SK-N-SH (cell line): ENCODE results near the gene TNFRSF11A. TPM values are rescaled to one million over a fixed set of nuclear protein-coding genes. Genes with fewer than 3 reads are reported as not detected.
A peak's percentile ranks its signal among the peaks of the same experiment; 100 is the strongest.

ENCODE experiments used
- CTCF ChIA-PET: fragments of 300-600, 350-600 bp; formaldehyde crosslinking; extraction: SDS; loops from one replicate; lab custom pipeline; 2021; lab: Yijun Ruan, JAX
- POLR2A ChIA-PET: fragments of 350-600 bp; sonication (Branson Sonifier 250); formaldehyde crosslinking; extraction: SDS; loops from one replicate; lab custom pipeline; 2020; ENCODE audit warnings: antibody characterized with exemption, inconsistent platforms; lab: Yijun Ruan, JAX
- DNase-seq: peaks from one replicate; pipeline ENCODE4 v3.0.0; 2012
- H2AFZ ChIP-seq: fragments of 200-600 bp; sonication (generic); 2 replicates; pipeline ENCODE4 v1.8.1; 2016; ENCODE audit warnings: antibody characterized with exemption, mild to moderate bottlenecking, low read depth
- H3F3A ChIP-seq: fragments of 200-600 bp; sonication (generic); replicated peaks from 2 replicates; pipeline ENCODE3; 2016; ENCODE audit warnings: antibody characterized with exemption, mild to moderate bottlenecking; ENCODE audit not compliant: insufficient read depth
- H3K27ac ChIP-seq, 2 experiments: fragments of 200-500 bp in 1 of 2; fragments of 200-600 bp in 1 of 2; sonication (Bioruptor generic) in 1 of 2; sonication (generic), shearing (Covaris generic) in 1 of 2; 2 replicates each; pipeline versions ENCODE4 v1.5.1 to v1.6.1; 2014 to 2016; ENCODE audit warnings: low read depth in 2 of 2, inconsistent platforms in 1 of 2, low read length in 1 of 2, mild to moderate bottlenecking in 1 of 2, mixed read lengths in 1 of 2
- H3K27me3 ChIP-seq: fragments of 200-600 bp; sonication (generic), shearing (Covaris generic); 2 replicates; pipeline ENCODE4 v1.6.1; 2016; ENCODE audit warnings: mixed run types; ENCODE audit not compliant: insufficient read depth
- H3K36me3 ChIP-seq, 2 experiments: fragments of 200-500 bp in 1 of 2; fragments of 200-600 bp in 1 of 2; sonication (Bioruptor generic) in 1 of 2; sonication (generic) in 1 of 2; replicated peaks in 1 of 2; 2 replicates each; pipeline versions ENCODE3 to v1.5.1; 2014 to 2016; ENCODE audit warnings: low read length in 1 of 2, mild to moderate bottlenecking in 1 of 2; ENCODE audit not compliant: insufficient read depth in 2 of 2, control insufficient read depth in 1 of 2
- H3K4me1 ChIP-seq, 2 experiments: fragments of 200-500 bp in 1 of 2; fragments of 200-600 bp in 1 of 2; sonication (Bioruptor generic) in 1 of 2; sonication (generic), shearing (Covaris generic) in 1 of 2; 2 replicates each; pipeline versions ENCODE4 v1.5.1 to v1.6.1; 2014 to 2016; ENCODE audit warnings: low read depth in 1 of 2, low read length in 1 of 2, mixed run types in 1 of 2; ENCODE audit not compliant: insufficient read depth in 2 of 2, control insufficient read depth in 1 of 2
- H3K4me2 ChIP-seq: fragments of 200-600 bp; sonication (generic), shearing (Covaris generic); 2 replicates; pipeline ENCODE4 v1.6.1; 2017; ENCODE audit warnings: mixed run types
- H3K4me3 ChIP-seq, 2 experiments: fragments of 200-500 bp in 1 of 2; fragments of 200-600 bp in 1 of 2; sonication (Bioruptor generic) in 1 of 2; sonication (generic), shearing (Covaris generic) in 1 of 2; 2 replicates each; pipeline versions ENCODE4 v1.5.1 to v1.8.1; 2014 to 2016; ENCODE audit warnings: low read depth in 2 of 2, inconsistent platforms in 1 of 2, low read length in 1 of 2, mild to moderate bottlenecking in 1 of 2, mixed read lengths in 1 of 2, moderate library complexity in 1 of 2
- H3K79me2 ChIP-seq: fragments of 200-600 bp; sonication (generic); 2 replicates; pipeline ENCODE4 v1.8.1; 2017; ENCODE audit warnings: mild to moderate bottlenecking; ENCODE audit not compliant: insufficient read depth
- H3K9ac ChIP-seq: fragments of 200-600 bp; sonication (generic); 2 replicates; pipeline ENCODE4 v1.6.1; 2017; ENCODE audit warnings: mixed run types
- H3K9me2 ChIP-seq: fragments of 200-600 bp; sonication (generic); 2 replicates; pipeline ENCODE4 v1.6.1; 2017; ENCODE audit warnings: mixed run types
- H3K9me3 ChIP-seq: fragments of 200-600 bp; sonication (generic); 2 replicates; pipeline ENCODE4 v1.6.1; 2017; ENCODE audit warnings: mixed run types, mild to moderate bottlenecking, moderate library complexity
- H4K20me1 ChIP-seq: fragments of 200-600 bp; sonication (generic); 2 replicates; pipeline ENCODE4 v1.6.1; 2017; ENCODE audit warnings: mild to moderate bottlenecking, mixed run types; ENCODE audit not compliant: insufficient read depth
- CTCF ChIP-seq: fragments of 200-600 bp; sonication (generic); IDR thresholded peaks from 2 replicates; pipeline ENCODE4 v1.6.1; 2017; ENCODE audit warnings: antibody characterized with exemption, mild to moderate bottlenecking, moderate library complexity
- EP300 ChIP-seq, 2 experiments: IDR thresholded peaks; 2 replicates each; pipeline versions ENCODE4 v1.4.0 to v1.6.1; 2012; ENCODE audit warnings: borderline replicate concordance in 1 of 2, low read depth in 1 of 2, low read length in 1 of 2
- FOSL2 ChIP-seq: IDR thresholded peaks from 2 replicates; pipeline ENCODE4 v1.4.0; 2012; ENCODE audit warnings: low read depth, mild to moderate bottlenecking, moderate library complexity, borderline replicate concordance
- FOXM1 ChIP-seq: IDR thresholded peaks from 2 replicates; pipeline ENCODE4 v1.4.0; 2012; ENCODE audit warnings: low read depth, mild to moderate bottlenecking
- GABPA ChIP-seq: IDR thresholded peaks from 2 replicates; pipeline ENCODE4 v1.4.0; 2012; ENCODE audit warnings: low read depth, mild to moderate bottlenecking
- IRF3 ChIP-seq: fragments of 150-350 bp; IDR thresholded peaks from 2 replicates; pipeline ENCODE4 v1.6.1; 2016; ENCODE audit warnings: mild to moderate bottlenecking, low read depth, low read length
- NFIC ChIP-seq: IDR thresholded peaks from 2 replicates; pipeline ENCODE4 v1.4.0; 2012; ENCODE audit warnings: borderline replicate concordance
- RCOR1 ChIP-seq: fragments of 150-350 bp; IDR thresholded peaks from 2 replicates; pipeline ENCODE4 v1.6.1; 2017; ENCODE audit warnings: antibody characterized with exemption, low read length
- REST ChIP-seq: IDR thresholded peaks from 2 replicates; pipeline ENCODE4 v1.6.1; 2012; ENCODE audit warnings: mild to moderate bottlenecking, low read depth, low read length, moderate library complexity
- SMC3 ChIP-seq: IDR thresholded peaks from 2 replicates; pipeline ENCODE4 v1.6.1; 2012; ENCODE audit warnings: low read depth, low read length, improper control_type of control experiment
- USF1 ChIP-seq: IDR thresholded peaks from 2 replicates; pipeline ENCODE4 v1.4.0; 2012; ENCODE audit warnings: low read depth, borderline replicate concordance
- USF2 ChIP-seq: fragments of 150-350 bp; IDR thresholded peaks from 2 replicates; pipeline ENCODE4 v1.6.1; 2017; ENCODE audit warnings: antibody characterized with exemption, low read length, low read depth, borderline replicate concordance
- WGBS: methylation state at CpG from one replicate; pipeline ENCODE4 v1.1.6; 2017; ENCODE audit warnings: low lambda C conversion rate; 5-methylcytosine and 5-hydroxymethylcytosine counted together
- polyA plus RNA-seq, 3 experiments: library from polyadenylated mRNA; depleted of rRNA; stranded (reverse); fragments of >200 nt; gene quantifications; 2 replicates each; pipeline ENCODE4 v1.2.3, GENCODE V29; 2012

Gene TNFRSF11A
- polyA plus RNA-seq, 1 of the 3 experiments (the other 2 are of a cell fraction): 5.1 TPM

- Histone ChIP-seq H3K79me2 (no peaks in the 10 kb centered on the region), H3K9me3 (no peaks in the 10 kb centered on the region), H3F3A (no peaks in the 10 kb centered on the region), H3K27me3 (no peaks in the 10 kb centered on the region), H3K9ac (no peak overlapping the region), H3K4me2 (0 out of 2 replicates have a peak overlapping the region, but pooled peaks have one; percentile 23), H4K20me1 (no peaks in the 10 kb centered on the region), H3K36me3 (no peaks in the 10 kb centered on the region)
- DNase-seq: no peak
- POLR2A ChIA-PET: interaction anchor here (0.7 kb wide), 1 partner anchor 23 kb away, joined by 3 read pairs; no protein-coding TSS in a partner anchor
- TF ChIP-seq FOSL2: no peak
- no peak for TF ChIP-seq USF2
- no peak for TF ChIP-seq REST
- no peak for TF ChIP-seq EP300 (IDR thresholded peaks at IDR 0.05; ENCODE audit: borderline replicate concordance in 1 of 2, low read depth in 1 of 2, low read length in 1 of 2)
- no peak for TF ChIP-seq GABPA
- TF ChIP-seq RCOR1: no peak
- TF ChIP-seq NFIC: no peak
- no peak for TF ChIP-seq USF1
- TF ChIP-seq FOXM1: no peak
- TF ChIP-seq IRF3: no peak
- no peak for TF ChIP-seq SMC3
- TF ChIP-seq CTCF: no peak
- TF ChIP-seq, all 33 proteins: peak for 0
- Histone ChIP-seq H3K4me3 (no peak overlapping the region), H3K27ac (no peak overlapping the region; a peak in 1 of 4 replicates), H3K4me1 (peaks cover 10 to 16% of the 10 kb centered on the region in 2 experiments; a peak in 2 of 4 replicates), H3K9me2 (no peaks in the 10 kb centered on the region), H2AFZ (no peak overlapping the region)
- CTCF ChIA-PET: interaction anchor here (0.9 to 4.8 kb wide), 5 partner anchors 9 to 546 kb away, joined by 3 to 37 read pairs (median 7); no protein-coding TSS in a partner anchor
- WGBS: 90% methylated on average over 7 of the region's 7 CpGs
Measured at GRCh38 chr18:62436636-62437234, 111.6 kb downstream of the TNFRSF11A start.
